ENCODE data around the gene CDCP1. TPM values are rescaled to one million over a fixed set of nuclear protein-coding genes. Genes with fewer than 3 reads are reported as not detected.

CDCP1 gene
- total RNA-seq, 3 donors from 2014 or later (not counting 1 experiment from before 2014, with no cell fraction given), result 0.38 to 0.61 (median 0.48) TPM

- peaks cover 19 to 31% of the 10 kb centered on the region in 2 donors for H3K27me3 Mint-ChIP-seq (ENCODE audit: low read depth in 2 of 2)
- no peak overlapping the region for H3K27ac ChIP-seq (ENCODE audit: low read length)
- H3K9me3 ChIP-seq (ENCODE audit: control insufficient read depth, insufficient read depth, low read length), result no peaks in the 10 kb centered on the region
- no peaks in the 10 kb centered on the region for H3K9me3 Mint-ChIP-seq
- H3K36me3 Mint-ChIP-seq, result no peaks in the 10 kb centered on the region
- DNase-seq, result no peak
- H3K4me3 Mint-ChIP-seq, result no peak overlapping the region
- peaks cover 2 to 4% of the 10 kb centered on the region in 2 donors for H3K4me1 Mint-ChIP-seq
- H3K36me3 ChIP-seq (ENCODE audit: control insufficient read depth, insufficient read depth, low read length), result no peaks in the 10 kb centered on the region
- no peaks in the 10 kb centered on the region for H3K4me1 ChIP-seq (ENCODE audit: control insufficient read depth, insufficient read depth, low read length)
- WGBS (ENCODE audit: insufficient coverage), result 83% methylated on average over 2 of the region's 3 CpGs
- no peak for ATAC-seq
- H3K27ac Mint-ChIP-seq, result no peak overlapping the region
- no peak overlapping the region for H3K4me3 ChIP-seq (ENCODE audit: low read length)
- peaks cover 3% of the 10 kb centered on the region for H3K27me3 ChIP-seq (ENCODE audit: control insufficient read depth, insufficient read depth, low read length)
- TF ChIP-seq, protein P1, sequence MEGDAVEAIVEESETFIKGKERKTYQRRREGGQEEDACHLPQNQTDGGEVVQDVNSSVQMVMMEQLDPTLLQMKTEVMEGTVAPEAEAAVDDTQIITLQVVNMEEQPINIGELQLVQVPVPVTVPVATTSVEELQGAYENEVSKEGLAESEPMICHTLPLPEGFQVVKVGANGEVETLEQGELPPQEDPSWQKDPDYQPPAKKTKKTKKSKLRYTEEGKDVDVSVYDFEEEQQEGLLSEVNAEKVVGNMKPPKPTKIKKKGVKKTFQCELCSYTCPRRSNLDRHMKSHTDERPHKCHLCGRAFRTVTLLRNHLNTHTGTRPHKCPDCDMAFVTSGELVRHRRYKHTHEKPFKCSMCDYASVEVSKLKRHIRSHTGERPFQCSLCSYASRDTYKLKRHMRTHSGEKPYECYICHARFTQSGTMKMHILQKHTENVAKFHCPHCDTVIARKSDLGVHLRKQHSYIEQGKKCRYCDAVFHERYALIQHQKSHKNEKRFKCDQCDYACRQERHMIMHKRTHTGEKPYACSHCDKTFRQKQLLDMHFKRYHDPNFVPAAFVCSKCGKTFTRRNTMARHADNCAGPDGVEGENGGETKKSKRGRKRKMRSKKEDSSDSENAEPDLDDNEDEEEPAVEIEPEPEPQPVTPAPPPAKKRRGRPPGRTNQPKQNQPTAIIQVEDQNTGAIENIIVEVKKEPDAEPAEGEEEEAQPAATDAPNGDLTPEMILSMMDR (IDR thresholded peaks at IDR 0.05), result no peak
- intact Hi-C loops (cut with micrococcal nuclease), result no loop called here
These were observed 22.5 kb downstream of the CDCP1 start for GRCh38 chr3:45123581-45124269.

DNA sequence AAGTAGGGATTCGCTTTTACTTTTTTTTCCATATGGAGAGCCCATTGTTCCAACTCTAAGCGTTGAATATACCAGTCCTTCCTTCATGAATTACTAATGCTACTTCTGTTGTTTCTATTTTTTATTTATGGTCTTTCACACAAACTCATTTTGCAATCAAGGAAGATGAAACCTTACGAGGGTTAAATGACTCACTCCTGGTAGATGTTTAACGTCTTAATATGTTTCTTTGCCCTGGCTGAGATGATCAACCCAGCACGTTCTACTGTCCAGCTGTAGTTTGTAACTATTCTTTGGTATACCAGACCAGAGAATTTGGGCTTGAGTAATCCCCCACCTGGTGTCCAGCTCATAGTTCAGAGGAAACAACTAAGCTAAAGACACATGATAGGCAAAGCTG, 23.1 kb downstream of the CDCP1 start:
- Histone ChIP-seq H3K36me3 (ENCODE audit: control insufficient read depth, insufficient read depth, low read length) (no peaks in the 10 kb centered on the region), H3K4me3 (ENCODE audit: low read length) (no peak overlapping the region), H3K27ac (ENCODE audit: low read length) (no peak overlapping the region), H3K27me3 (ENCODE audit: control insufficient read depth, insufficient read depth, low read length) (peaks cover 8% of the 10 kb centered on the region), H3K4me1 (ENCODE audit: control insufficient read depth, insufficient read depth, low read length) (no peaks in the 10 kb centered on the region), H3K9me3 (ENCODE audit: control insufficient read depth, insufficient read depth, low read length) (no peaks in the 10 kb centered on the region)
- H3K4me3 Mint-ChIP-seq, result no peak overlapping the region
- H3K27me3 Mint-ChIP-seq (ENCODE audit: low read depth in 2 of 2), result peaks cover 22 to 38% of the 10 kb centered on the region in 2 donors
- no peak overlapping the region for H3K27ac Mint-ChIP-seq
- DNase-seq (no peak), ATAC-seq (no peak)
- 74% methylated on average over 3 of the region's 5 CpGs for WGBS (ENCODE audit: insufficient coverage)
- H3K36me3 Mint-ChIP-seq, result no peaks in the 10 kb centered on the region
- TF ChIP-seq, protein P1 (IDR thresholded peaks at IDR 0.05), result no peak
- H3K9me3 Mint-ChIP-seq, result no peaks in the 10 kb centered on the region
- intact Hi-C loops (cut with micrococcal nuclease), result no loop called here
- H3K4me1 Mint-ChIP-seq, result peaks cover 9 to 11% of the 10 kb centered on the region in 2 donors

- WGBS (ENCODE audit: insufficient coverage), result 88% methylated on average over 11 of the region's 12 CpGs
- Histone ChIP-seq H3K9me3 (ENCODE audit: control insufficient read depth, insufficient read depth, low read length) (no peaks in the 10 kb centered on the region), H3K36me3 (ENCODE audit: control insufficient read depth, insufficient read depth, low read length) (no peaks in the 10 kb centered on the region), H3K27ac (ENCODE audit: low read length) (no peak overlapping the region), H3K4me3 (ENCODE audit: low read length) (no peak overlapping the region), H3K4me1 (ENCODE audit: control insufficient read depth, insufficient read depth, low read length) (peaks cover 8% of the 10 kb centered on the region), H3K27me3 (ENCODE audit: control insufficient read depth, insufficient read depth, low read length) (peaks cover 9% of the 10 kb centered on the region)
- Mint-ChIP-seq H3K27ac (no peak overlapping the region), H3K36me3 (no peaks in the 10 kb centered on the region), H3K4me1 (peaks cover 16 to 18% of the 10 kb centered on the region in 2 donors), H3K27me3 (ENCODE audit: low read depth in 2 of 2) (peaks cover 27 to 36% of the 10 kb centered on the region in 2 donors), H3K4me3 (no peak overlapping the region), H3K9me3 (no peaks in the 10 kb centered on the region)
- DNase-seq (no peak), ATAC-seq (no peak)
- intact Hi-C loops (cut with micrococcal nuclease), result no loop called here
- TF ChIP-seq, protein P1 (IDR thresholded peaks at IDR 0.05), result no peak
These were observed 25.6 kb downstream of the CDCP1 start for GRCh38 chr3:45120359-45121158.

All from natural killer cell (primary cell).